SK-N-SH (cell line): ENCODE results near the gene ROPN1B. TPM values are rescaled to one million over a fixed set of nuclear protein-coding genes. Genes with fewer than 3 reads are reported as not detected.

Experiments used
- CTCF ChIA-PET: fragments of 300-600, 350-600 bp; formaldehyde crosslinking; extraction: SDS; loops from one replicate; lab custom pipeline; 2021; lab: Yijun Ruan, JAX
- POLR2A ChIA-PET: fragments of 350-600 bp; sonication (Branson Sonifier 250); formaldehyde crosslinking; extraction: SDS; loops from one replicate; lab custom pipeline; 2020; ENCODE audit warnings: antibody characterized with exemption, inconsistent platforms; lab: Yijun Ruan, JAX
- DNase-seq: peaks from one replicate; pipeline ENCODE4 v3.0.0; 2012
- H2AFZ ChIP-seq: fragments of 200-600 bp; sonication (generic); 2 replicates; pipeline ENCODE4 v1.8.1; 2016; ENCODE audit warnings: antibody characterized with exemption, mild to moderate bottlenecking, low read depth
- H3F3A ChIP-seq: fragments of 200-600 bp; sonication (generic); replicated peaks from 2 replicates; pipeline ENCODE3; 2016; ENCODE audit warnings: antibody characterized with exemption, mild to moderate bottlenecking; ENCODE audit not compliant: insufficient read depth
- H3K27ac ChIP-seq, 2 experiments: fragments of 200-500 bp in 1 of 2; fragments of 200-600 bp in 1 of 2; sonication (Bioruptor generic) in 1 of 2; sonication (generic), shearing (Covaris generic) in 1 of 2; 2 replicates each; pipeline versions ENCODE4 v1.5.1 to v1.6.1; 2014 to 2016; ENCODE audit warnings: low read depth in 2 of 2, inconsistent platforms in 1 of 2, low read length in 1 of 2, mild to moderate bottlenecking in 1 of 2, mixed read lengths in 1 of 2
- H3K27me3 ChIP-seq: fragments of 200-600 bp; sonication (generic), shearing (Covaris generic); 2 replicates; pipeline ENCODE4 v1.6.1; 2016; ENCODE audit warnings: mixed run types; ENCODE audit not compliant: insufficient read depth
- H3K36me3 ChIP-seq, 2 experiments: fragments of 200-500 bp in 1 of 2; fragments of 200-600 bp in 1 of 2; sonication (Bioruptor generic) in 1 of 2; sonication (generic) in 1 of 2; replicated peaks in 1 of 2; 2 replicates each; pipeline versions ENCODE3 to v1.5.1; 2014 to 2016; ENCODE audit warnings: low read length in 1 of 2, mild to moderate bottlenecking in 1 of 2; ENCODE audit not compliant: insufficient read depth in 2 of 2, control insufficient read depth in 1 of 2
- H3K4me1 ChIP-seq, 2 experiments: fragments of 200-500 bp in 1 of 2; fragments of 200-600 bp in 1 of 2; sonication (Bioruptor generic) in 1 of 2; sonication (generic), shearing (Covaris generic) in 1 of 2; 2 replicates each; pipeline versions ENCODE4 v1.5.1 to v1.6.1; 2014 to 2016; ENCODE audit warnings: low read depth in 1 of 2, low read length in 1 of 2, mixed run types in 1 of 2; ENCODE audit not compliant: insufficient read depth in 2 of 2, control insufficient read depth in 1 of 2
- H3K4me2 ChIP-seq: fragments of 200-600 bp; sonication (generic), shearing (Covaris generic); 2 replicates; pipeline ENCODE4 v1.6.1; 2017; ENCODE audit warnings: mixed run types
- H3K4me3 ChIP-seq, 2 experiments: fragments of 200-500 bp in 1 of 2; fragments of 200-600 bp in 1 of 2; sonication (Bioruptor generic) in 1 of 2; sonication (generic), shearing (Covaris generic) in 1 of 2; 2 replicates each; pipeline versions ENCODE4 v1.5.1 to v1.8.1; 2014 to 2016; ENCODE audit warnings: low read depth in 2 of 2, inconsistent platforms in 1 of 2, low read length in 1 of 2, mild to moderate bottlenecking in 1 of 2, mixed read lengths in 1 of 2, moderate library complexity in 1 of 2
- H3K79me2 ChIP-seq: fragments of 200-600 bp; sonication (generic); 2 replicates; pipeline ENCODE4 v1.8.1; 2017; ENCODE audit warnings: mild to moderate bottlenecking; ENCODE audit not compliant: insufficient read depth
- H3K9ac ChIP-seq: fragments of 200-600 bp; sonication (generic); 2 replicates; pipeline ENCODE4 v1.6.1; 2017; ENCODE audit warnings: mixed run types
- H3K9me2 ChIP-seq: fragments of 200-600 bp; sonication (generic); 2 replicates; pipeline ENCODE4 v1.6.1; 2017; ENCODE audit warnings: mixed run types
- H3K9me3 ChIP-seq: fragments of 200-600 bp; sonication (generic); 2 replicates; pipeline ENCODE4 v1.6.1; 2017; ENCODE audit warnings: mixed run types, mild to moderate bottlenecking, moderate library complexity
- H4K20me1 ChIP-seq: fragments of 200-600 bp; sonication (generic); 2 replicates; pipeline ENCODE4 v1.6.1; 2017; ENCODE audit warnings: mild to moderate bottlenecking, mixed run types; ENCODE audit not compliant: insufficient read depth
- CHD2 ChIP-seq: fragments of 150-350 bp; IDR thresholded peaks from 2 replicates; pipeline ENCODE4 v1.6.1; 2018; ENCODE audit warnings: low read length; ENCODE audit not compliant: partially characterized antibody
- CTCF ChIP-seq: fragments of 200-600 bp; sonication (generic); IDR thresholded peaks from 2 replicates; pipeline ENCODE4 v1.6.1; 2017; ENCODE audit warnings: antibody characterized with exemption, mild to moderate bottlenecking, moderate library complexity
- EZH2phosphoT487 ChIP-seq: fragments of 200-600 bp; sonication (generic); IDR thresholded peaks from 2 replicates; pipeline ENCODE4 v1.6.1; 2017; ENCODE audit warnings: low read depth, mixed run types, mild to moderate bottlenecking, antibody characterized with exemption, moderate library complexity, borderline replicate concordance
- FOXJ3 ChIP-seq: sonication (generic); formaldehyde crosslinking; IDR thresholded peaks from 2 replicates; pipeline ENCODE4 v1.5.1; 2020; ENCODE audit warnings: mild to moderate bottlenecking, missing genetic modification reagents
- GABPA ChIP-seq: IDR thresholded peaks from 2 replicates; pipeline ENCODE4 v1.4.0; 2012; ENCODE audit warnings: low read depth, mild to moderate bottlenecking
- JUND ChIP-seq: IDR thresholded peaks from 2 replicates; pipeline ENCODE4 v1.4.0; 2012
- MAX ChIP-seq: IDR thresholded peaks from 2 replicates; pipeline ENCODE4 v1.4.0; 2012; ENCODE audit warnings: low read depth
- MEF2A ChIP-seq: IDR thresholded peaks from 2 replicates; pipeline ENCODE4 v1.4.0; 2012; ENCODE audit warnings: low read depth, borderline replicate concordance
- MXI1 ChIP-seq: IDR thresholded peaks from 2 replicates; pipeline ENCODE4 v1.6.1; 2012; ENCODE audit warnings: mild to moderate bottlenecking, low read depth, low read length, improper control_type of control experiment
- NFIC ChIP-seq: IDR thresholded peaks from 2 replicates; pipeline ENCODE4 v1.4.0; 2012; ENCODE audit warnings: borderline replicate concordance
- NRF1 ChIP-seq: IDR thresholded peaks from 2 replicates; pipeline ENCODE4 v1.6.1; 2012; ENCODE audit warnings: low read depth, mild to moderate bottlenecking, low read length
- PBX3 ChIP-seq: IDR thresholded peaks from 2 replicates; pipeline ENCODE4; 2012
- RCOR1 ChIP-seq: fragments of 150-350 bp; IDR thresholded peaks from 2 replicates; pipeline ENCODE4 v1.6.1; 2017; ENCODE audit warnings: antibody characterized with exemption, low read length
- RFX5 ChIP-seq: IDR thresholded peaks from 2 replicates; pipeline ENCODE4 v1.6.1; 2012; ENCODE audit warnings: mild to moderate bottlenecking, improper control_type of control experiment, low read length
- RXRA ChIP-seq: IDR thresholded peaks from 2 replicates; pipeline ENCODE4 v1.4.0; 2012; ENCODE audit warnings: low read depth, mild to moderate bottlenecking, borderline replicate concordance
- SMC3 ChIP-seq: IDR thresholded peaks from 2 replicates; pipeline ENCODE4 v1.6.1; 2012; ENCODE audit warnings: low read depth, low read length, improper control_type of control experiment
- ZBTB33 ChIP-seq: IDR thresholded peaks from 2 replicates; pipeline ENCODE4 v1.4.0; 2012; ENCODE audit warnings: low read depth, borderline replicate concordance
- WGBS: methylation state at CpG from one replicate; pipeline ENCODE4 v1.1.6; 2017; ENCODE audit warnings: low lambda C conversion rate; 5-methylcytosine and 5-hydroxymethylcytosine counted together
- polyA plus RNA-seq, 3 experiments: library from polyadenylated mRNA; depleted of rRNA; stranded (reverse); fragments of >200 nt; gene quantifications; 2 replicates each; pipeline ENCODE4 v1.2.3, GENCODE V29; 2012

The ROPN1B gene
- polyA plus RNA-seq, 1 of the 3 experiments (the other 2 are of a cell fraction), result not detected

- Histone ChIP-seq H2AFZ (no peak overlapping the region), H3K9me2 (no peaks in the 10 kb centered on the region), H3K4me3 (no peak overlapping the region), H3K4me1 (no peaks in the 10 kb centered on the region), H3K9ac (no peak overlapping the region), H3K36me3 (no peaks in the 10 kb centered on the region), H3K79me2 (no peaks in the 10 kb centered on the region), H3K4me2 (no peak overlapping the region), H3K27me3 (no peaks in the 10 kb centered on the region), H3F3A (no peaks in the 10 kb centered on the region), H3K9me3 (no peaks in the 10 kb centered on the region), H3K27ac (no peak overlapping the region), H4K20me1 (no peaks in the 10 kb centered on the region)
- no peak for TF ChIP-seq MEF2A
- no peak for TF ChIP-seq JUND
- TF ChIP-seq MAX, result no peak
- no peak for TF ChIP-seq EZH2phosphoT487
- no peak for TF ChIP-seq MXI1
- no peak for TF ChIP-seq SMC3
- TF ChIP-seq GABPA, result no peak
- TF ChIP-seq RFX5, result no peak
- TF ChIP-seq FOXJ3, result no peak
- WGBS, result 87% methylated on average over 25 of the region's 46 CpGs
- CTCF ChIA-PET, result no interaction called here
- peak; percentile 10 for DNase-seq
- POLR2A ChIA-PET, result no interaction called here
Measured at GRCh38 chr3:125958511-125959316, 10.3 kb upstream of the ROPN1B start.

GRCh38 chr3:125959317-125960065 is 9.5 kb upstream of the ROPN1B start:
- Histone ChIP-seq H3K9ac (no peak overlapping the region), H3K4me2 (no peak overlapping the region), H3K79me2 (no peaks in the 10 kb centered on the region), H3K9me3 (no peaks in the 10 kb centered on the region), H3K27me3 (no peaks in the 10 kb centered on the region), H3K4me3 (no peak overlapping the region), H2AFZ (no peak overlapping the region), H3K27ac (no peak overlapping the region), H3F3A (no peaks in the 10 kb centered on the region), H3K4me1 (no peaks in the 10 kb centered on the region), H4K20me1 (no peaks in the 10 kb centered on the region), H3K36me3 (no peaks in the 10 kb centered on the region), H3K9me2 (no peaks in the 10 kb centered on the region)
- CTCF ChIA-PET, result no interaction called here
- POLR2A ChIA-PET, result no interaction called here
- 93% methylated on average over 8 of the region's 39 CpGs for WGBS
- no peak for TF ChIP-seq NFIC
- TF ChIP-seq RCOR1, result no peak
- TF ChIP-seq NRF1, result no peak
- TF ChIP-seq PBX3, result no peak
- TF ChIP-seq CTCF, result no peak
- no peak for TF ChIP-seq ZBTB33
- TF ChIP-seq MXI1, result no peak
- TF ChIP-seq CHD2, result no peak
- no peak for TF ChIP-seq RXRA
- DNase-seq, result peak; percentile 25
